ENCODE measurements around the gene RNF34.

RNF34 gene

GRCh38 chr12:121430833-121431415, 31.0 kb downstream of the RNF34 start:
- H3K4me3 ChIP-seq (ENCODE audit: low read depth, low read length) = no peak overlapping the region
- no peak for DNase-seq (ENCODE audit: low read depth)

DNA sequence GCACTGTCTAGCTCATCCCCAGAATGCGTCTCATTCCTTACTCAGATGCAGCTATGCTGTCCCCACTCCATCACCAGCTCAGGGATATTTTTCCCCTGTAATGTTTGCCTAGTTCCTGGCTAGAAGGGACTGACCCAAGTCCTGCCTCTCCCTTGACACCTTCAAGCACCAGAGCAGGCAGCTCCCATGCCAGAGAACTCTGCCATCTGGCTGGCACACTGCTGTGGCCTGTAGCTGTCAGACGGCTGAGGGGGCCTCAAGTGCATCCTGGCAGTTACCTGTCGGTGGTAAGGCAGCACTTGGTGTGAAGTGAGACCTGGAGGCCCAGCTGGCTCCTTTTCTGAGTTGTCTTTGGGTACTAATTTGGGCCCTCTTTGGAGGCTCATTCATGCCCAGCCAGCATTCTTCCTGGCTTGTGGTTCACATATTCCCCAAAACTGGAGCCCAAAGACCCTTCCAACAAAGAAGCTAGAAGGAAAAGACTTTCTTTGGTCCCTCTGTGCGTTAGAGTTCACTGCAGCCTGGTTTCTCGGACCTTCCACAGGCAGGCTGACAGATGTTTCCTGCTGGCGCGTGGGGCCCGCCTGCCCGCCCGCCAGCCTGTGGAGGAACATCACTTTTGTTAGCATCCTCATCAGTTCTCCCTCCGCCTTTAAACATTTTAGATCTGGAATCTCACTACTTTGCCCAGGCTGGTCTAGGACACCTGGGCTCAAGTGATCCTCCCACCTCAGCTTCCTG, 33.0 kb downstream of the RNF34 start:
- no peak for DNase-seq (ENCODE audit: low read depth)
- no peak overlapping the region for H3K4me3 ChIP-seq (ENCODE audit: low read depth, low read length)

- no peak overlapping the region for H3K4me3 ChIP-seq (ENCODE audit: low read depth, low read length)
- DNase-seq (ENCODE audit: low read depth) = no peak
These were observed 36.8 kb downstream of the RNF34 start for GRCh38 chr12:121436706-121437105.

DNA sequence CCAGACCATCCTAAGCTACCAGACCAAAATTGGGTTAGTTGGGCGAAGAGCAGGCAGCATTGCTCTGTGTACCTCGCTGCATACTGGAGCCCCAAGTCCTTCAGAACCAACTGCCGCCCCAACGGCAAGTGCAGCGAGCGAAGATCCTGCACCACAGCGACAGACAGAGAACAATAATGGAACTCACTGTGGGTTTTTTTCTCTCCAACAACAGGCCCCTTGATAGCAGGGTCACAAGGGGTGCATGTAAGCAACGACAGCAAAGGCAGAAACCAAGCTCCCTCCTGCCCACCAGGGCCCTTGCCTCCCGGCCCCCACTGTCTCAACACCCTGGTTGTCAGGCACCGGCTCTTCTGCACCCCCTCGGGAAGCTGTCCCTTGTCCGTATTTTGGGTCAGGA, 39.0 kb downstream of the RNF34 start:
- no peak for DNase-seq (ENCODE audit: low read depth)
- no peak overlapping the region for H3K4me3 ChIP-seq (ENCODE audit: low read depth, low read length)

GRCh38 chr12:121439715-121440114, 39.8 kb downstream of the RNF34 start:
- H3K4me3 ChIP-seq (ENCODE audit: low read depth, low read length) = no peak overlapping the region
- DNase-seq (ENCODE audit: low read depth) = no peak

- DNase-seq (ENCODE audit: low read depth) = no peak
- no peak overlapping the region for H3K4me3 ChIP-seq (ENCODE audit: low read depth, low read length)
These were observed 40.9 kb downstream of the RNF34 start for GRCh38 chr12:121440768-121441167.

GRCh38 chr12:121441555-121441954, 41.6 kb downstream of the RNF34 start:
- no peak overlapping the region for H3K4me3 ChIP-seq (ENCODE audit: low read depth, low read length)
- no peak for DNase-seq (ENCODE audit: low read depth)

DNA sequence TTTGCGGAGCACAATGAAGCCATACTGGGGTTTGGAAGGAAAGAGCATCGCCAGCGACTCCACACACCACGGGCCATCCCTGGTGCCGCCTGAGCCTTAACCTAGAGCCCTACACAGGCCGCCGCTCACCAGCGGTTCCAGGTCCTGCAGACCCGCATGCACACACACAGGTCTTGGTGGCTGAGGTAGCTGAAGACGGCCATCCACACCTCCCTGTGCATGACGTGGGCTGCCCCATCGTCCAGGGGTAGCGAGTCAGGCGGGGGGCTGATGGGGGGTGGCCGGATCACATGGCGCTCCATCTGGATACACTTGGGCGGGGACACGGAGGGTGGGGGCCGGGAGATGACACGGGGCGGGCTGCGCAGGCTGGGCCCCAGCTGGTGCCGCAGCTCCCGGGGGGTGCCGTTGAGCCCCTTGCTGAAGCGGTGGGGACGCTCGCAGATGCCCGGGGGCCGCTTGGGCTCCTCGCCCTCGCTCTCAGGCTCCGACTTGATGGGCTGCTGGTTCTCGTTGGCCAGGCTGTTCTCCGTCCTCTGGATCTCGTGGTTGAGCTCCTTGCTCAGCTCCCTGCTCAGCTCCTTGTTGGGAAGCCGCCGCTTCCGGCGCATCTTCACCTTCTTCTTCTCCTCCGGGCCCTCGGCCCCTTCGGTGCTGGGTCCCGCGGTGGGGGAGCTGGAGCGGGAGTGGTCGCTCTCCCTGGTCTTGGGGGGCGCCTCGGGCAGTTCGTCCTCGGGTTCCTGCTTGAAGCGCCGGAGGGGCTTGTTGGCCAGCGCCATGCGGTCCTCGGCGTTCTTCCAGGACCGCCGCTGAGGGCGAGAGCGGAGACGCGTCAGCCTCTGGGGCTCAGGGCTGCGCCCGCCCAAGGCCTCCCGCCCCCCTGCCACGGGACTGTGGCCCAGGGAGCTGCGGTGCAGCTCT, 42.4 kb downstream of the RNF34 start:
- H3K4me3 ChIP-seq (ENCODE audit: low read depth, low read length) = no peak overlapping the region
- DNase-seq (ENCODE audit: low read depth) = no peak

DNA sequence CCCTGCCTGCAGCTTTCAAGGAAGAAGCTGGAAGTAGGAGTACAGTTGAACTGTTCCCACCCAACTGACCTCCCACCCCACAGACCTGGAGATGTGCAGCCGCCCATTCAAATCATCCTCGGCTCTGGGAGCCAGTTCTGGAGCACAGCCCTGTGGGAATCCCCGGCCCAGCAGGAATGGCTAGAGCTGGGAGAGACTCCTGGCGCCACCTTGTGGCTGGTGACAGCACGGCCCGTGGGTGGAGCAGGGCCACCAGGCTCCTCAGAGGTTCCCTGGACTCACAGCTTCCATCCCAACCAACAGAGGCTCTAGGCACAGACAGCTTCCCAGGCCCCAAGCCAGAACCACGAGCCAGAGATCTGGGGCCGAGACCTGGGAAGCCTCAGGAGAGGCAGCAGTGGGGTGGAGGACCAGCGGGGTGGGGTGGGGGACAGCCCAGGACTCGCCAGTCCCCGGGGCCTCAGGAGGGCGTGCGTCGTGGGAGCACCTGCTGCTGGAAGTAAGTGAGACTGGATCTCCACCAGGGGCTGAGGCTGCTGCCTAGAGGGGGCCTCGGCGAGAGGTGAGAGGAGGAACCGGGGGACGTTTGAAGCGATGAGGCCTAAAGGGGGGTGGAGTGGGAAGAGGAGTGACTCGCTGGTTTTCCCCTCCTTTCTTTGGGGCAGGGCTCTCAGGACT, 43.4 kb downstream of the RNF34 start:
- H3K4me3 ChIP-seq (ENCODE audit: low read depth, low read length) = no peak overlapping the region
- DNase-seq (ENCODE audit: low read depth) = peak; percentile 7

GRCh38 chr12:121443911-121444841, 44.3 kb downstream of the RNF34 start:
- DNase-seq (ENCODE audit: low read depth) = no peak
- H3K4me3 ChIP-seq (ENCODE audit: low read depth, low read length) = no peak overlapping the region

DNA sequence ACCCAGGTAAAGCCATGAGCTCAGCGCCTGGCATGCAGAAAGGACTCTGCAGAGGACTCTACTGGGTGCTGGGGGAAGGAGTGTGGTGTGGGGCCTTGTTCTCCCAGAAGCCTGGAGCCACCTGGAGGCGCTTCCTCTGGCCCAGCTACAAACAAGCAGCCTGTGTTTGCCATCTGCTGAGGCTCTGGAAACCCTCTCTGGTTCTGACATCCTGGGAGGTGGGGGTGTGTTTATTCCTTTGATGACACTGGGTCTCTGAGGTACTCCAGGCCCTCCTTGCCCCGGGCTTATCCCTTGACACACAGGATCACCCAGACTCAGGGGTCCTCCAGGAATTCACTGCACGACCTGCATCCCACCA, 44.9 kb downstream of the RNF34 start:
- H3K4me3 ChIP-seq (ENCODE audit: low read depth, low read length) = no peak overlapping the region
- DNase-seq (ENCODE audit: low read depth) = no peak

- DNase-seq (ENCODE audit: low read depth) = no peak
- no peak overlapping the region for H3K4me3 ChIP-seq (ENCODE audit: low read depth, low read length)
These were observed 46.8 kb downstream of the RNF34 start for GRCh38 chr12:121446750-121447149.

- DNase-seq (ENCODE audit: low read depth) = no peak
- H3K4me3 ChIP-seq (ENCODE audit: low read depth, low read length) = no peak overlapping the region
These were observed 48.9 kb downstream of the RNF34 start for GRCh38 chr12:121448771-121449315.

- no peak overlapping the region for H3K4me3 ChIP-seq (ENCODE audit: low read depth, low read length)
- no peak for DNase-seq (ENCODE audit: low read depth)
These were observed 52.0 kb downstream of the RNF34 start for GRCh38 chr12:121451961-121452339.

DNA sequence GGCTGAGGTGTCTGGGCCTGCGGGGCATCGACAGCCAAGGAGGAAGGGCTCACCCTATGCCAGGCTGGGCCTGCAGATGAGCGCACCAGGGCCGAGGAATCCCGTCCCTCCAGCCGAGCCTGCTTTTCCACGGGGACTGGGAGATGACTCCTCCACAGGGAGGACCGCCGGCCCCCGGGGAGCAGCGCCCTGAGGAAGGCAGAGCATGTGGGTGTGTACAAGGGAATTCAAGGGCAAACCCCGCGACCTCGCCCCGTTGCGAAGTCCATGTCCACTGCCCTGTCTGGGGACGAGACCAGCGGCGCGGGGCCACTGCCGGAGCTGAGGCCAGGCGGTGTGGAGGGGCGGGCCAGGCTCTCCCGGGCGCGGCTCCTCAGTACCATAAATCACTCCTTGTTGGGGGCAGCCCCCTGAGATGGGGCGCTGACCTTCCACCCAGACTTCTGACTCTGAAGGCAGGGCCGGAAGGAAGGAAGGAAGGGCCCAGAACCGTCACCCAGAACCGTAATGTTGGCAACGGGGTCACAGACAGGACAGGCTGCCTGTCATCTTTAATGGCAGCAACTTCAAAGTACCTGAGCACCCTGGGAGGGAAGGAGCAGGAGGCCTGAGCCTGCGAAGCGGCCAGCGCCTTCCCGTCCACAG, 52.5 kb downstream of the RNF34 start:
- DNase-seq (ENCODE audit: low read depth) = no peak
- H3K4me3 ChIP-seq (ENCODE audit: low read depth, low read length) = no peak overlapping the region

DNA sequence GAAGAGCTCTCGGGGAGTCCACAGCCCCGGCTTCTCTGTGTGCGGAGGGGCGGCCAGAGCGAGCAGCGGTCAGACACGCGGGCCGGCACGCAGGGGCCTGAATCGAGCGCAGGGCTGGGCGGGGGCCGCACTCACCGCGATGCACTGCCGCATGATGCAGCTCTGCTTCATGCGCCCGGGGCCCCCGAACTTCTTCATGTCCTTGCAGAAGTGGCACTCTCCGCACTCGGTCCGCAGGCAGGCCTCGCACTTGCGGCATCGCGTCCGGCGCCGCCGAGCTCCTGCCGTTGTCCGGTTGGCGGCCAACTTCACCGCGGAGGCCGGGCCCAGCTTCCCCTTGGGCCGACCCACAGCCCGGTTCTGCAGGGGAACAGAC, 53.1 kb downstream of the RNF34 start:
- DNase-seq (ENCODE audit: low read depth) = no peak
- no peak overlapping the region for H3K4me3 ChIP-seq (ENCODE audit: low read depth, low read length)

DNA sequence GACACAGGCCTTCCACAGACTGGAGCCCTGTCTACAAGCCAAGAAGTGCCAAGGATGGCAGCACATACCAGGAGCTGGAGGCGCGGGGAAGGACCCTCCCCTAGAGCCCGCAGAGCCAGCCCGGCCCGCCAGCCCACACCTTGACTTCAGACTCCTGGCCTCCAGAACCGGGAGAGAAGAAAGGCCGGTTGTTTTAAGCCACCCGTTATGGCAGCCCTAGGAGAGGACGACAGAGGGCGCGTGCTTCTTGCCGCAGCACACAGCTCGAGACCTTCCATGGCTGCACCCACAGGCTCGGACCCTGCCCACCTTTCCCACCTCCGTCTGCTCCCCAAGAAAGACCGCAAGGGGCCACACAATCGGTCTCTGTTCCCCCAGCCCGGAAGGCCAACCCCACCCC, 53.7 kb downstream of the RNF34 start:
- H3K4me3 ChIP-seq (ENCODE audit: low read depth, low read length) = no peak overlapping the region
- DNase-seq (ENCODE audit: low read depth) = no peak

GRCh38 chr12:121454921-121455320, 55.0 kb downstream of the RNF34 start:
- H3K4me3 ChIP-seq (ENCODE audit: low read depth, low read length) = no peak overlapping the region
- no peak for DNase-seq (ENCODE audit: low read depth)
